HCT116 (cell line): ENCODE results near the gene PSORS1C1. TPM values are rescaled to one million over a fixed set of nuclear protein-coding genes. Genes with fewer than 3 reads are reported as not detected.

ENCODE experiments used
- ATAC-seq: fragments of 200-7000 bp; cut with Tn5 transposase; 2 replicates; pipeline ENCODE4 v1.9.1; 2020; ENCODE audit warnings: mild to moderate bottlenecking, moderate library complexity
- BruUV-seq: library from RNA; stranded (reverse); fragments of 400-500 nt; replicated peaks from 2 replicates; lab custom pipeline; 2021; lab: Mats Ljungman, UMichigan
- CTCF ChIA-PET: fragments of 300-600 bp; sonication (Branson Sonifier 250); formaldehyde crosslinking; loops from one replicate; lab custom pipeline; 2021; ENCODE audit warnings: antibody characterized with exemption; lab: Charles Lee
- POLR2A ChIA-PET: fragments of 300-600, 350-600 bp; sonication (Branson Sonifier 250); formaldehyde crosslinking; loops from one replicate; lab custom pipeline; 2021; ENCODE audit warnings: antibody characterized with exemption; lab: Charles Lee
- RAD21 ChIA-PET, 2 experiments: fragments of 300-600 bp; sonication (Branson Sonifier 250); formaldehyde crosslinking; loops; one replicate each; lab custom pipeline; 2023; ENCODE audit warnings: low total read pairs in 2 of 2; ENCODE audit not compliant: uncharacterized antibody in 2 of 2, unreplicated experiment in 2 of 2, low non-redundant PET in 1 of 2; lab: Charles Lee
- DNase-seq: peaks from one replicate; pipeline ENCODE4 v3.0.0-alpha.2; 2010; ENCODE audit warnings: low read depth, low spot score
- H2AFZ ChIP-seq: fragments of 200-600 bp; shearing (Covaris generic), sonication (generic); 2 replicates; pipeline ENCODE4 v1.6.1; 2017; ENCODE audit warnings: low read depth, mixed run types, mixed read lengths, antibody characterized with exemption, low read length; ENCODE audit not compliant: poor library complexity, severe bottlenecking
- H3K27ac ChIP-seq: 2 replicates; pipeline ENCODE4 v1.5.1; 2012; ENCODE audit warnings: low read depth, low read length
- H3K27me3 ChIP-seq: fragments of 200-600 bp; sonication (generic); 2 replicates; pipeline ENCODE4 v1.6.1; 2016; ENCODE audit warnings: mixed run types, low read length, mixed read lengths; ENCODE audit not compliant: insufficient read depth
- H3K36me3 ChIP-seq, 2 experiments: fragments of 200-500 bp in 1 of 2; fragments of 200-600 bp in 1 of 2; sonication (Bioruptor generic) in 1 of 2; sonication (generic) in 1 of 2; 2 replicates each; pipeline versions ENCODE4 v1.5.1 to v1.6.1; 2014 to 2016; ENCODE audit warnings: low read length in 2 of 2, inconsistent platforms in 1 of 2, mixed read lengths in 1 of 2, mixed run types in 1 of 2; ENCODE audit not compliant: insufficient read depth in 2 of 2, control insufficient read depth in 1 of 2
- H3K4me1 ChIP-seq, 2 experiments: fragments of 200-600 bp in 1 of 2; sonication (generic) in 1 of 2; 2 replicates each; pipeline versions ENCODE4 v1.5.1 to v1.6.1; 2012 to 2017; ENCODE audit warnings: low read length in 2 of 2, inconsistent platforms in 1 of 2, mild to moderate bottlenecking in 1 of 2, mixed read lengths in 1 of 2, mixed run types in 1 of 2, moderate library complexity in 1 of 2; ENCODE audit not compliant: insufficient read depth in 2 of 2, control insufficient read depth in 1 of 2
- H3K4me2 ChIP-seq: fragments of 200-600 bp; sonication (generic); 2 replicates; pipeline ENCODE4 v1.6.1; 2017; ENCODE audit warnings: mixed run types, low read length, mixed read lengths
- H3K4me3 ChIP-seq, 2 experiments: fragments of 200-600 bp in 1 of 2; sonication (generic) in 1 of 2; replicated peaks in 1 of 2; 2 replicates each; pipeline ENCODE4 v1.5.1; 2011 to 2016; ENCODE audit warnings: low read length in 2 of 2, control low read depth in 1 of 2, low read depth in 1 of 2, mild to moderate bottlenecking in 1 of 2, mixed read lengths in 1 of 2, mixed run types in 1 of 2
- H3K79me2 ChIP-seq: fragments of 200-600 bp; sonication (generic); 2 replicates; pipeline ENCODE4 v1.6.1; 2017; ENCODE audit warnings: mild to moderate bottlenecking, mixed run types, low read length, moderate library complexity, mixed read lengths; ENCODE audit not compliant: insufficient read depth
- H3K9ac ChIP-seq: fragments of 200-600 bp; sonication (generic); 2 replicates; pipeline ENCODE4 v1.6.1; 2016; ENCODE audit warnings: low read length, mixed read lengths
- H3K9me2 ChIP-seq: fragments of 200-600 bp; sonication (generic), shearing (Covaris generic); 2 replicates; pipeline ENCODE4 v1.6.1; 2017; ENCODE audit warnings: mixed run types, mild to moderate bottlenecking, moderate library complexity; ENCODE audit not compliant: insufficient read depth
- H3K9me3 ChIP-seq, 2 experiments: fragments of 200-500 bp in 1 of 2; fragments of 200-600 bp in 1 of 2; sonication (Bioruptor generic) in 1 of 2; sonication (generic) in 1 of 2; 2 replicates each; pipeline ENCODE4 v1.6.1; 2014 to 2017; ENCODE audit warnings: low read length in 2 of 2, mixed read lengths in 2 of 2, inconsistent platforms in 1 of 2, low read depth in 1 of 2, mild to moderate bottlenecking in 1 of 2, mixed run types in 1 of 2, moderate library complexity in 1 of 2; ENCODE audit not compliant: control insufficient read depth in 1 of 2, insufficient read depth in 1 of 2
- H4K20me1 ChIP-seq: fragments of 200-600 bp; sonication (generic), shearing (Covaris generic); 2 replicates; pipeline ENCODE4 v1.6.1; 2017; ENCODE audit warnings: mixed run types, mild to moderate bottlenecking, moderate library complexity; ENCODE audit not compliant: insufficient read depth
- ELF1 ChIP-seq: IDR thresholded peaks from 2 replicates; pipeline ENCODE4 v1.6.1; 2012; ENCODE audit warnings: low read depth, borderline replicate concordance
- EZH2phosphoT487 ChIP-seq: fragments of 200-600 bp; IDR thresholded peaks from 2 replicates; pipeline ENCODE4 v1.6.1; 2018; ENCODE audit warnings: antibody characterized with exemption, borderline replicate concordance
- POLR2A ChIP-seq: IDR thresholded peaks from 2 replicates; pipeline ENCODE4 v1.7.0; 2011; ENCODE audit warnings: borderline replicate concordance; ENCODE audit not compliant: insufficient read depth, insufficient read length; ENCODE audit errors: extremely low read depth
- POLR2AphosphoS5 ChIP-seq: IDR thresholded peaks from 2 replicates; pipeline ENCODE4 v1.6.1; 2011; ENCODE audit warnings: mild to moderate bottlenecking, low read depth, low read length, moderate library complexity
- SP1 ChIP-seq: IDR thresholded peaks from 2 replicates; pipeline ENCODE4 v1.6.1; 2012; ENCODE audit warnings: low read depth
- SRF ChIP-seq: IDR thresholded peaks from 2 replicates; pipeline ENCODE4 v1.6.1; 2012; ENCODE audit warnings: low read depth
- ZFX ChIP-seq: fragments of 450-650 bp; IDR thresholded peaks from 2 replicates; pipeline ENCODE4 v1.6.1; 2017
- intact Hi-C: fragments of 100-400 bp; cut with micrococcal nuclease; formaldehyde crosslinking; loops from 2 replicates; pipeline ENCODE4 v1.10.0; 2022
- total RNA-seq: library from RNA; stranded (reverse); gene quantifications from one replicate; pipeline ENCODE4 v1.2.1, GENCODE V29; 2021; ENCODE audit not compliant: unreplicated experiment
- TF ChIP-seq, protein P1 (sequence below): IDR thresholded peaks from 2 replicates; pipeline ENCODE4 v1.6.1; 2012; ENCODE audit warnings: low read depth

The PSORS1C1 gene
- total RNA-seq, 1 experiment from 2014 or later: 9.8 TPM

DNA sequence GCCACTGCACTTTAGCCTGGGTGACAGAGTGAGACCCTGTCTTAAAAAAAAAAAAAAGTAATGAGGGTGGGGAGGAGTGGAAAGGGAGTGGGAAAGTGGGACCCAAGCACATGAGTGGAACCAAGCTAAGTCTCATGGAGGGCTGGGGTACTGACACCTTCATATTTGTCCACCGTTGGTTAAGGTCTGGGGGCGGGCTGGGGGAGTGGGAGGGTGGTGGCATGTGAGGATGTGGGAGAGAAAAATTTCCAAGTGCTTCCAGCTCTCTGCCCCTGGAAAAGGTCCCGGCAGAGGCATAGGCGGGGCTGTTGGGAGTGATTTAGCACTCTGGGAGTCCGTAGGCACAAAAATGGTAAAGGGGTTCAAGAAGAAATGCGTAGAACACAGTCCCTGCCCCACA lies 18.2 kb downstream of the PSORS1C1 start:
- ChIA-PET RAD21 (interaction anchor here in 1 of 2 experiments (0.7 kb wide), 1 partner anchor 20 kb away, joined by 6 read pairs; no protein-coding TSS in a partner anchor), POLR2A (no interaction called here)

More for the DNA sequence above, 18.2 kb downstream of the PSORS1C1 start:
- no TSS peak for BruUV-seq
- H4K20me1 ChIP-seq: no peaks in the 10 kb centered on the region
- no peak overlapping the region for H3K27ac ChIP-seq
- H3K9me2 ChIP-seq: no peaks in the 10 kb centered on the region
- intact Hi-C loops: no loop called here
- no peaks in the 10 kb centered on the region for H3K36me3 ChIP-seq
- no peak overlapping the region for H2AFZ ChIP-seq
- H3K4me1 ChIP-seq: peaks cover 3 to 9% of the 10 kb centered on the region in 2 experiments; a peak in 3 of 4 replicates
- no peaks in the 10 kb centered on the region for H3K27me3 ChIP-seq
- no peaks in the 10 kb centered on the region for H3K79me2 ChIP-seq
- H3K4me3 ChIP-seq: no peak overlapping the region
- ATAC-seq: no peak
- H3K9ac ChIP-seq: no peak overlapping the region
- no peak overlapping the region for H3K4me2 ChIP-seq
- no peaks in the 10 kb centered on the region for H3K9me3 ChIP-seq
- CTCF ChIA-PET: interaction anchor here (0.9 kb wide), 1 partner anchor 18 kb away, joined by 4 read pairs; the partner anchor contains the start of gene PSORS1C1
- DNase-seq: no peak
- TF ChIP-seq ELF1: no peak
- TF ChIP-seq, protein P1, sequence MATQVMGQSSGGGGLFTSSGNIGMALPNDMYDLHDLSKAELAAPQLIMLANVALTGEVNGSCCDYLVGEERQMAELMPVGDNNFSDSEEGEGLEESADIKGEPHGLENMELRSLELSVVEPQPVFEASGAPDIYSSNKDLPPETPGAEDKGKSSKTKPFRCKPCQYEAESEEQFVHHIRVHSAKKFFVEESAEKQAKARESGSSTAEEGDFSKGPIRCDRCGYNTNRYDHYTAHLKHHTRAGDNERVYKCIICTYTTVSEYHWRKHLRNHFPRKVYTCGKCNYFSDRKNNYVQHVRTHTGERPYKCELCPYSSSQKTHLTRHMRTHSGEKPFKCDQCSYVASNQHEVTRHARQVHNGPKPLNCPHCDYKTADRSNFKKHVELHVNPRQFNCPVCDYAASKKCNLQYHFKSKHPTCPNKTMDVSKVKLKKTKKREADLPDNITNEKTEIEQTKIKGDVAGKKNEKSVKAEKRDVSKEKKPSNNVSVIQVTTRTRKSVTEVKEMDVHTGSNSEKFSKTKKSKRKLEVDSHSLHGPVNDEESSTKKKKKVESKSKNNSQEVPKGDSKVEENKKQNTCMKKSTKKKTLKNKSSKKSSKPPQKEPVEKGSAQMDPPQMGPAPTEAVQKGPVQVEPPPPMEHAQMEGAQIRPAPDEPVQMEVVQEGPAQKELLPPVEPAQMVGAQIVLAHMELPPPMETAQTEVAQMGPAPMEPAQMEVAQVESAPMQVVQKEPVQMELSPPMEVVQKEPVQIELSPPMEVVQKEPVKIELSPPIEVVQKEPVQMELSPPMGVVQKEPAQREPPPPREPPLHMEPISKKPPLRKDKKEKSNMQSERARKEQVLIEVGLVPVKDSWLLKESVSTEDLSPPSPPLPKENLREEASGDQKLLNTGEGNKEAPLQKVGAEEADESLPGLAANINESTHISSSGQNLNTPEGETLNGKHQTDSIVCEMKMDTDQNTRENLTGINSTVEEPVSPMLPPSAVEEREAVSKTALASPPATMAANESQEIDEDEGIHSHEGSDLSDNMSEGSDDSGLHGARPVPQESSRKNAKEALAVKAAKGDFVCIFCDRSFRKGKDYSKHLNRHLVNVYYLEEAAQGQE: no peak
- TF ChIP-seq SRF: no peak
- TF ChIP-seq ZFX: no peak
- no peak for TF ChIP-seq POLR2AphosphoS5
- no peak for TF ChIP-seq SP1
- TF ChIP-seq POLR2A: no peak
- no peak for TF ChIP-seq EZH2phosphoT487
